NB4 (cell line): ENCODE measurements around the gene POLDIP3.

Experiments used
- DNase-seq: peaks from one replicate; pipeline ENCODE4 v3.0.0; 2010; ENCODE audit warnings: low read depth
- H3K4me3 ChIP-seq: one replicate; pipeline ENCODE4 v1.5.1; 2011; ENCODE audit warnings: mild to moderate bottlenecking, low read depth, low read length, moderate library complexity
- CTCF ChIP-seq: IDR thresholded peaks from one replicate; pipeline ENCODE4 v1.5.1; 2012; ENCODE audit warnings: low read depth, low read length
- MAX ChIP-seq: IDR thresholded peaks from 2 replicates; pipeline ENCODE4 v1.6.1; 2011; ENCODE audit warnings: low read depth, low read length
- MYC ChIP-seq: IDR thresholded peaks from 2 replicates; pipeline ENCODE4 v1.6.1; 2011; ENCODE audit warnings: low read depth, low read length
- POLR2A ChIP-seq: IDR thresholded peaks from 2 replicates; pipeline ENCODE4 v1.6.1; 2011; ENCODE audit warnings: mild to moderate bottlenecking; ENCODE audit not compliant: insufficient read length; ENCODE audit errors: extremely low read depth

Gene POLDIP3

DNA sequence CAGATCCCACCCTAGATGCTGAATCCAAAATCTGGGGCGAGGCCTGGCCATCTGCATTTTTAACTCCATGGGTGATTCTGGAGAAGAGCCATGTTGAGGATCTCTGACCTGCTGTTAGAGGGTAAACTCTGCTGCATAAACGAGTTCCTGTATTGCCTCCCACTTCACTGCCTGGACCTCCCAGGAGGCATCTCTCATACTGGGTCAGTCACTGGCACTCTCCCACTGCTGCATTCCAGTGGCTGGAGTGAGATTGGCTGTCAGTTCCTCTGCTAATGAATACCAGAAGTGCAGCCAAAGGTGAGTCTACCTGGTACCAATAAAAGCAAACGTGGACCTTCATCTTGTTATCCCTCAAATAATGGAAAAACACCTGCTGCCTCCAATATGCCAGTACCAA is 10.3 kb downstream of the POLDIP3 start:
- no peak overlapping the region for H3K4me3 ChIP-seq
- DNase-seq: no peak
- TF ChIP-seq MAX (no peak), MYC (no peak), CTCF (no peak), POLR2A (no peak)

GRCh38 chr22:42603427-42603826 is 11.3 kb downstream of the POLDIP3 start:
- TF ChIP-seq MAX (no peak), POLR2A (no peak), CTCF (no peak), MYC (no peak)
- H3K4me3 ChIP-seq: no peak overlapping the region
- no peak for DNase-seq

GRCh38 chr22:42602470-42602869 is 12.2 kb downstream of the POLDIP3 start:
- DNase-seq: no peak
- TF ChIP-seq MYC: no peak
- TF ChIP-seq CTCF: no peak
- no peak for TF ChIP-seq POLR2A
- TF ChIP-seq MAX: no peak
- H3K4me3 ChIP-seq: no peak overlapping the region

DNA sequence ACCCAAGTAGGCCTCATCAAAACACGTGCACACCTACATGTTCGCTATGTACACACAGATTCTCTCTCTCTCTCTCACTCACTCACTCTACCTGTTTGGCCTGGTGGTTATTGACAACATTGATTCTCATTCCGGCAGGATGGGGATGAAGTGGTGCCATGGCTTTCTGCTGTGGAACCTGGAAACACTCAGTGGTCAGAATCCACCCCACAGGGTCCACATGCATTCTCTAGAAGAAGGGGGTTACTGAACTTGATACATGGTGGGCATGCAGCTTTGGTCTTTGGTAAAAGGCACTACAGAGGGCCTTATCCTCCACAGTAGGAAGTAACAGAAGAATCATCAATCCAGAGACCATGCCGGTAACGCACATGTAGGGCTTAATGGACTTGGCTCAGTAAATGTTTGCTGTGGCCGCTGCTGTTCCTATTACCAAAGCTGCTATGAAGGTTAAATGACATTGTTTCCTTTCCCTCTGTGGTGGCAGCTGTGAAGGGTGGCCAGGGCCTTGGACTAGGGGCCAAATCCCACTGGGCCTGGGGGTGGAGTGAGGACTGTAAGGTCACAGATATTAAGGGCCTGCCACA is 12.7 kb downstream of the POLDIP3 start:
- no peak for DNase-seq
- no peak overlapping the region for H3K4me3 ChIP-seq
- TF ChIP-seq MYC: no peak
- TF ChIP-seq MAX: no peak
- TF ChIP-seq CTCF: no peak
- no peak for TF ChIP-seq POLR2A

GRCh38 chr22:42596863-42597530 is 17.7 kb downstream of the POLDIP3 start:
- TF ChIP-seq MYC: no peak
- no peak for TF ChIP-seq MAX
- TF ChIP-seq CTCF: no peak
- TF ChIP-seq POLR2A: no peak
- H3K4me3 ChIP-seq: no peak overlapping the region
- no peak for DNase-seq
